HG03039 (cell line): ENCODE data around the gene TUBB4B.
"Not testable (repeated sequence)": the region's sequence is repeated elsewhere in the genome, so short reads cannot be mapped to it uniquely, and the experiment has no call there.

ENCODE experiments used
- ATAC-seq: cut with Tn5 transposase; IDR thresholded peaks from one replicate; pipeline ENCODE4 v1.9.1; 2021; ENCODE audit warnings: mild to moderate bottlenecking, moderate library complexity; ENCODE audit not compliant: unreplicated experiment

The TUBB4B gene

DNA sequence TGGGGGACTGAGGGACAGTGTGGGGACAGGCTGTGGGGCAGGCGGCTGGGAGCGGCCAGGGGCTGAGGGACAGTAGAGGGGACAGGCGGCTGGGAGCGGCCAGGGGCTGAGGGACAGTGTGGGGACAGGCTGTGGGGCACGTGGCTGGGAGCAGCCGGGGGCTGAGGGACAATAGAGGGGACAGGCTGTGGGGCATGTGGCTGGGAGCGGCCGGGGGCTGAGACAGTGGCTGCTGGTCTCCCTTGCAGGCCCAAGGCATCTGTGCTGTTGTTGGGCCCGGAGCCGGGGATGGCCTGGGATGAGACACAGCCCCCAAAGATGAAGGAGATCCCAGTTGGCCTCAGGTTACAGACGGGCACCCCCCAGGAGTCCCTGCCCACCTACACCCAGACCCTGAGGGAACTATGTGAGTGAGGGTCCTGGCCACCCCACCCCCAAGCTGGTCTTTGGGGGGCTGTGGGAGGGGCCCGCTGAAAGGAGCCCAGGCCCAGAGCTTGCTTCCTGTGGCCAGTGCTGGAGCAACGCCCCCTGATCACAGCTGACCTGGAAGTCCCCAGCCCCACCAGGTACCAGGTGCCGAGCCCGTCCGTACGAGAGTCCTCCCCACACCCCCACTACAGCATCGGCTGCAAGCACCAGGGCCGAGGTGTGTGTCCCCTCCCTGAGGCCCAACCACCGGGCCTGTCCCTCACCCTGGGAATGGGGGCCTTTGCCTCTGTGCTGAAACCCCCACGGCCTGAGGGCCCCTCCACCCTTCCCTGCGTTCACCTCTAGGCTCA, 10.6 kb downstream of the TUBB4B start:
- ATAC-seq = no peak

DNA sequence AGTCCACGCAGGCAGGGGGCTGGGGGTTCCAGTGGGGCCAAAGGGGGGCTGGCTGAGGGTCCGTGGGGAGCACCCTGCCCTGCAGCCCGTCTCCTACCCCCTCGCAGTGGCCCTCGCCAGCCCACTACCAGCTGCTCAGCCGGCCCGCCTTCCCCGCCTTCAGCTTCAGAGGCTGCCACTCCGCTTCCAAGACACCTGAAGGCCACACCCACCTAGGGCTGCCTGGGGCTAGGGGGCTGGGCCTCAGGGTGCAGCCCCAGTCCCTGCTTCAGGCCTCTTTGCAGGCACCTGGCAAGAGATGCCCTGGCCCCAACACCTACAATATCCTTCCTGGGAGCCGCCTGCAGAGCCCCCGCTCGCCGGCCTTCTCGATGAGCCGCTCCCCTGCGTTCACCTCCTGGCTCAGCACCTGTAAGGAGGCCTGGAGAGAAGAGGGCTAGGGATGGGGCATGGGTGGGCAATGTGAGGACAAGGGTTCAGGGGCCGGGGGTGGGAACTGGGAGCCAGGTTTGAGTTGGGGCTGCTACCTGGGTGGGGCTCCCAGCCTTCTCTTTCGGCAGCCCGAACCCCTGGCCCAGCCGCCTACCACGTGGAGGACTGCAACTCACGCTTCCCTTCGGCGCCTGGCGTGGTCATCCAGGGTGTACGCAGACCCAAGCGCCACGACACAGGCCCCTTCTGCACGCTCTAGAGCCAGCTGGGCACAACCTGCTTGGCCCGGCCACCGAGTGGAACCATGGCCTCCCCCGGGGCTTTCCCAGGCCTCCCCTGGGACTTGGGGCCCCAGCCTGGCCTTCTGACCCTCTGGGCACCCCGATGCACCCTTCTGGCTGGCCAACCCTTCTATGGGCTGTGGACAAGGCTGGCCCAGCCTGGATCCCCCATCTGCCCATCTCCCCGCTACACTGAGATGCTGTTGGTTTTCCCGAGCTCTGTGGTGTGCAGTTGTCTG, 11.7 kb downstream of the TUBB4B start:
- no peak for ATAC-seq

DNA sequence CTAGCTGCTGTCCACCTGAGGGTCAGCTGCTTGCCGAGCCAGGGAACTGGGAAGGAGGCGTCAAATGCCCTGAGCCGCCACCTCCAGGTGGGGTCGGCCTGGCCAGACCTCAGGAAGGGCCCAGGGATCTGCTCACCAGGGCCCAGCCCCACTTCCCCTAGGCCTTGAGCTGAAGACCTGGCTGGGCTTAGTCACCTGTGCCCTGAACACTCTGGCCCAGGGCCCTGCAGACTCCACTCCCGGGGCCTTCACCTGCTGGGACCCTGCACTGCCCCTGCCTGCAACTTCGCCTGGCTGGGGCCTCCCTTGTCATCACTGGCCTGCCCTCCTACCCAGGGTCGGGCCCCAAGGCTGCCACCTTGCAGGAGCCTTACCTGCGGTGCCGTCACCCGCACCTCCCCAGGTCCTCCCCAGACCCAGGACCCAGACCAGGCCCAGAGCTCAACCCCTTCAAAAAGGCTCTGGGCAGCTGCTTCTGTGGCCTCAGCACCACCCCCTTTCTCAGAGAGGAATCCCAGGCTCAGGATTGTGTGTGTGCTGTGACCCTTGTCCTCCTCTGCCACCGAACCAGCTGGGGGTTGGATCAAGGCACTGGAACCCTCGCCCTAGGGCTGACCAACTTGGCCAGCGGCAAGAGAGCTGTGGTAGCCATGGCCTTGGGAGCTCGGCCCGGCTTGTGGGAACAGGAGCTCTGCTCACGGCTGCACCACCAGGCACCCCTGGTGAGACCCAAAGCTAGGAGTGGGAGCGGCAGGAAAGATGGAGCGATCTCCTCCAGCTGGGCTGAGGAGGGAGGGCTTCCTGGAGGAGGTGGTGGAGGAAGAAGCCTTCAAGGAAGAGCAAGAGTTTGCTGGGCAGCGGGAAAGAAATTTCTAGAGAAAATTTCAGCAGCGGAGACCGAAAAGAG, 12.9 kb downstream of the TUBB4B start:
- no peak for ATAC-seq

DNA sequence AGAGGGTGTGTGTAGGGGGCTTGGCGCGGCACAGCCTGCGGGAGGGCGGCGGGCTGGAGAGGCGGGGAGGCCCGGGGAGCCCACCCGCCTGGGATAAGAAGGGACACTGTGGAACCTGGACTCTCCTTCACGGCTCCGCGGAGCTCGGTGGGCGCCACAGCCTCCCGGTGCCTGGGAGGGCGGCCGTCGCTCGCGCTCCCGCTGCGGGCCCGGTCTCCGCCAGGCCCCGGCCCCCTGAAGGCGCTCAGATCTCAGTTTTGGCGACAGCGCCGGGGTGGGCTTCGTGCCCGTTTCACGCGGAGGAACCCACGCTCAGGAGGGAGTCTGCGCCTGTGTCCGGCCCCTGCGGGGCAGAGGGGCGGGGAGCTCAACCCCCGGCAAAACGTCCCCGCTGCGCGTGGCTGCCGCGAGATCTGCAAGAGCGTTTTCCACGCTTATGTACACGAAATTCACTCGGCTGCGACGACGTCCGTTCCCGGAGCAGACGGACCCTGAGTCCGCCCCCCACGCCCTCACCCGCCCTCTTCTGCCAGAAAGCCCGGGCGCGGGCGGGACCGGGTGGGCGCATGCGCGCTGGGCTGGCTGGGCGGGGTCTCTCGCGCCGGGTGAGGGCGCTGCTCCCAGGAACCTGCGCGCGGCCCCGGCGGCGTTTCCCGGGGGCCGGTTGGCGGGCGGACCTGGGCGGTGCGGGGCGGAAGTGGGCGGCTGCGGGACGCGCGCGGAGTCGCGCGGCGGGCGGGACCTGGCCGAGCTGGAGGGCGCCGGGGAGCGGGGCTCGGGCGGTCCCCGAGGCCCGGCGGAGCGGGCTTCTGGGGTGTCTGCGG, 13.7 kb downstream of the TUBB4B start, which contains the start of gene NELFB:
TSS of gene NELFB (plus strand) at position 704 of the 824 bp plus-strand sequence.
- ATAC-seq = peak; percentile 73

DNA sequence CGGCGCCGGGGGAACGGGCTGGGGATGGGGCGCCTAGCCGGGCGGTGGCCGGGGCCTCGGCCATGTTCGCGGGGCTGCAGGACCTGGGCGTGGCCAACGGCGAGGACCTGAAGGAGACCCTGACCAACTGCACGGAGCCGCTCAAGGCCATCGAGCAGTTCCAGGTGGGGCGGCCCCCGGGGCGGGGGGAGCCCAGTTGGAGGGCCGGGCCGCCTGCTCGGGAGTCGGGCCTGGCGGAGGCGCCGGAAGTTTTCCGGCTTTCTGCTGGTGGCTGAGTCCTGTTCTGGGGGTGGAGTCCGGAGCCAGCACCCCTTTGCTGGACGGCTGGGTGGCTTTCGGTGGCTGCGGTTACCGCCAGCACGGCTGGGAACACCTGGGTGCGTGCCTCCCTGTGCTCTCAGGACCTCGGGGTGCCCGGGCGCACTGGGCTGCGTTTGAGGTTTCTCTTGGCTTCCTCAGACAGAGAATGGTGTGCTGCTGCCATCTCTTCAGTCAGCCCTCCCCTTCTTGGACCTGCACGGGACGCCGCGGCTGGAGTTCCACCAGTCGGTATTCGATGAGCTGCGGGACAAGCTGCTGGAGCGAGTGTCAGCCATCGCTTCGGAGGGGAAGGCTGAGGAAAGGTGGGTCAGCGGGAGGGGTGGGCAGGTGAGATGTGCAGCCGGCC, 14.5 kb downstream of the TUBB4B start:
- ATAC-seq = no peak

DNA sequence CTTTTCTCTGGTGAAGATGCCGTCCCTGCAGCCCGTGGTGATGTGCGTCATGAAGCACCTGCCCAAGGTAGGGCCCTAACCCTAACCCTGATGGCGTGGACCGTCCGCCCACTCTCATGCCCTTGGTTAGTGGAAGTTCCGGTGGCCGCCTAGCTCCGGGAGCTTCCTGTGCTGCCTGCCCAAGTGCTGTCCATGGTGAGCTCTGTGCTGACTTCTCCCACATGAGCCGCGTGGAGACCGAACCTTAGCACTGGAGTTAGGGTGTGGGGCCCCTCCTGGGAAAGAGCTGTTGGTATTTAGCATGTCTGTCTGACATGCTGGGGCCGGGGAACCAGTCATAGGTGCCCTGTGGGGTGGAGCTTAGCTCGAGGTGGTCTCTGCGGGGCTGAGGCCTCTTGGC, 15.3 kb downstream of the TUBB4B start:
- ATAC-seq = no peak

DNA sequence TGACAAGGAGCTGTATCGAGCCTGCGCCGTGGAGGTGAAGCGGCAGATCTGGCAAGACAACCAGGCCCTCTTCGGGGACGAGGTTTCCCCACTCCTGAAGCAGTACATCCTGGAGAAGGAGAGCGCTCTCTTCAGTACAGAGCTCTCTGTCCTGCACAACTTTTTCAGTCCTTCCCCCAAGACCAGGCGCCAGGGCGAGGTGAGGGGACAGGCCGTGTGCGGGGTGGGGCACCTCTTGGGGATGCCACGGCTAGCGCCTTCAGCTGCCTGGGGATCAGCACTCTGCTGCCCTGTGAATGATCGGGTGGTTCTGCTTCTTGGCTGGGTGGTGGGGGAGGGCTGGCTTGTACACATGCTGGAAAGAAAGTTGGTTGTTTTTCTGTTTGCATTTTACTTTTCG, 15.8 kb downstream of the TUBB4B start:
- no peak for ATAC-seq

DNA sequence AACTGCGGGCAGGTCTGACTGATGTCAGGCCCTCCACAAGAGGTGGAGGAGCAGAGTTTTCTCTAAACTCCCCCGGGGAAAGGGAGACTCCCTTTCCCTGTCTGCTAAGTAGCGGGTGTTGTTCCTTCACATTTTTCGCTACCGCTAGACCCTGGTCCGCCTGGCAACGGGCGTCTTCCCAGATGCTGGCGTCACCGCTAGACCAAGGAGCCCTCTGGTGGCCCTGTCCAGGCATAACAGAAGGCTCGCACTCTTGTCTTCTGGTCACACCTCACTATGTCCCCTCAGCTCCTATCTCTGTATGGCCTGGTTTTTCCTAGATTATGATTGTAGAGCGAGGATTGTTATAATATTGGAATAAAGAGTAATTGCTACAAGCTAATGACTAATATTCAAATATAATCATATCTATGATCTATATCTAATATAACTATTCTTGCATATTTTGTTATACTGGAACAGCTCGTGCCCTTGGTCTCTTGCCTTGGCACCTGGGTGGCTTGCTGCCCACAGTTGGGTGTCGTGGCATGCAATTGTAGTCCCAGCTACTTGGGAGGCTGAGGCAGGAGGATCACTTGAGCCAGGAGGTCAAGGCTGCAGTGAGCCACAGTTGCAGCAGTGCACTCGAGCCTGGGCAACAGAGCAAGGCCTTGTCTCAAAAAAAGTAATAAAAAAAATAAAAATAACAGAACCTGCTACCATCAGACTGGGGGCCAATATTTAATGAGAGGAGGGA, 21.3 kb downstream of the TUBB4B start:
- ATAC-seq = not testable (repeated sequence)

DNA sequence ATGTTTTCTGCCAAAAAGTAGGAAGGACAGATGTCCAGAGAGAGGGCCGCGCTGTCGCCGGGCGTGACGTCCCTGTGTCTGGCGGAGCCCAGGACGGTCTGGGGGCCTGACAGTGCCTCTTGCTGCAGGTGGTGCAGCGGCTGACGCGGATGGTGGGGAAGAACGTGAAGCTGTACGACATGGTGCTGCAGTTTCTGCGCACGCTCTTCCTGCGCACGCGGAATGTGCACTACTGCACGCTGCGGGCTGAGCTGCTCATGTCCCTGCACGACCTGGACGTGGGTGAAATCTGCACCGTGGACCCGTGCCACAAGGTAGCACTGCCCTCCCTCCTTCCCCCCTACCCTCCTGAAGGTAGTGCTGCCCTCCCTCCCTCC, 21.8 kb downstream of the TUBB4B start:
- ATAC-seq = no peak

DNA sequence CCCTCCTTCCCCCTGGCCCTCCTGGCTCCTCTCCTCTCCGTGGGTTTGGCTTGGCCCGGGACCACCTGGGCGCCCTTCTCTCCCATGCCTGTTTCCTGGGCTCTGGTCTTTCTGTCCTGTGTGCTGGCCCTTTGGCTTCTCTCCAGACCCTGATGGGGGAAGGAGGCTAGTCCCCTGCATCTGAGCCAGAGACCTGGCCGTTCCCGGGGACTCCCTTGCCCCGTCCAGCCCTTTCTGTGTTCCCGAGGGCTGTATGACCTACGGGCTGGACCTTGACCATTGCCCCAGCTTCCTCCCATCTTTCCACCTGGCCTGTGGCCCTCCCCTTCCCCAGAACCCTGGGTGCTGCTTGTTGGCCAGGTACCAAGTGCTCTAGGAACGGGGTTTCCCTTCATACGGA, 22.4 kb downstream of the TUBB4B start:
- ATAC-seq = no peak

DNA sequence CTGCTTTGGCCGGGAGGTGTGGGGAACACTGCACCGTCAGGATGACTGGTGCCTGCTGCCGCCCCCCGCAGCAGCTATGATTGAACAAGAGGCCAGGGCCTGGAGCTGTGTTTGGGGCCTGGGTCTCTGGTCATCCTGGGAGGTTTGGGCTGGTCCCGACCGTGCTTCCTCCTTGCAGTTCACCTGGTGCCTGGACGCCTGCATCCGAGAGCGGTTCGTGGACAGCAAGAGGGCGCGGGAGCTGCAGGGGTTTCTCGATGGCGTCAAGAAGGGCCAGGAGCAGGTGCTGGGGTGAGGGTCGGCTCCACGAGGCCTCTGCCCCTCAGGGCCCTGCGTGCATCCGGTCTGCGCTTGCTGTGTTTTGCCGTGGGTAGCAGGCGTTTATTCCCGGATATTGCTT, 23.0 kb downstream of the TUBB4B start:
- no peak for ATAC-seq

DNA sequence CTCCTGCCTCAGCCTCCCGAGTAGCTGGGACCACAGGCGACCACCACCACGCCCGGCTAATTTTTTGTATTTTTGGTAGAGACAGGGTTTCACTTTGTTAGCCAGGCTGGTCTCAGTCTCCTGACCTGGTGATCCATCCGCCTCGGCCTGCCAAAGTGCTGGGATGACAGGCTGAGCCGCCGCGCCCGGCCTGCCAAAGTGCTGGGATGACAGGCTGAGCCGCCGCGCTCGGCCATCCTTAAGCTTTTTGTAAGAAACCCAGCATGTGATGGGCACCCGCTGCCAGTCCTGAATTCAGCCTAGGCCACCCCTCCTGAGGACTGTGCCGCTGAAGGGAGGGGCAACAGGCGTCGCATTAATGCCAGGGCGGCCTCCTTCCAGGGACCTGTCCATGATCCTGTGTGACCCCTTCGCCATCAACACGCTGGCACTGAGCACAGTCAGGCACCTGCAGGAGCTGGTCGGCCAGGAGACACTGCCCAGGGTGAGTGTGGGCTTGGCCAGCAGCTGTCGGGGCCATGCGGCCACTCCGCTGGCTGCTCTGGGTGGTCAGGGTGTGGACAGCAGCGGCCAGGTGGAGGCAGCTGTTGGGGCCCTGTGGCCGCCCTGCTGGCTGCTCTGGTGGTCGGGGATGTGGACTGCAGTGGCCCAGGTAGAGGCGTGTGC, 24.5 kb downstream of the TUBB4B start:
- no peak for ATAC-seq

DNA sequence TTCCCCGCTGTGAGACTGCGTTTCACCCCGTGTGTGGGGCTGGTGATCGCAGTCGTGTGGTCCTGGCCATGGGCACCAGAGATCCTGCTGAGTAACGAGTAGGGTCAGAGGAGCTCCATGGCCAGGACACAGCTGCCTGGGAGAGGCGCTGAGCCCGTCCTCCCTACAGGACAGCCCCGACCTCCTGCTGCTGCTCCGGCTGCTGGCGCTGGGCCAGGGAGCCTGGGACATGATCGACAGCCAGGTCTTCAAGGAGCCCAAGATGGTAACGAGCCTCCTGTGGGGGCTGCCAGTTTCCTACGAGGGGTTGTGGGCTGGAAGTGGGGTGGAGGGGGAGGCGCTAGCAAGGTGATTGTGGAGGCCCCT, 25.1 kb downstream of the TUBB4B start:
- ATAC-seq = no peak

DNA sequence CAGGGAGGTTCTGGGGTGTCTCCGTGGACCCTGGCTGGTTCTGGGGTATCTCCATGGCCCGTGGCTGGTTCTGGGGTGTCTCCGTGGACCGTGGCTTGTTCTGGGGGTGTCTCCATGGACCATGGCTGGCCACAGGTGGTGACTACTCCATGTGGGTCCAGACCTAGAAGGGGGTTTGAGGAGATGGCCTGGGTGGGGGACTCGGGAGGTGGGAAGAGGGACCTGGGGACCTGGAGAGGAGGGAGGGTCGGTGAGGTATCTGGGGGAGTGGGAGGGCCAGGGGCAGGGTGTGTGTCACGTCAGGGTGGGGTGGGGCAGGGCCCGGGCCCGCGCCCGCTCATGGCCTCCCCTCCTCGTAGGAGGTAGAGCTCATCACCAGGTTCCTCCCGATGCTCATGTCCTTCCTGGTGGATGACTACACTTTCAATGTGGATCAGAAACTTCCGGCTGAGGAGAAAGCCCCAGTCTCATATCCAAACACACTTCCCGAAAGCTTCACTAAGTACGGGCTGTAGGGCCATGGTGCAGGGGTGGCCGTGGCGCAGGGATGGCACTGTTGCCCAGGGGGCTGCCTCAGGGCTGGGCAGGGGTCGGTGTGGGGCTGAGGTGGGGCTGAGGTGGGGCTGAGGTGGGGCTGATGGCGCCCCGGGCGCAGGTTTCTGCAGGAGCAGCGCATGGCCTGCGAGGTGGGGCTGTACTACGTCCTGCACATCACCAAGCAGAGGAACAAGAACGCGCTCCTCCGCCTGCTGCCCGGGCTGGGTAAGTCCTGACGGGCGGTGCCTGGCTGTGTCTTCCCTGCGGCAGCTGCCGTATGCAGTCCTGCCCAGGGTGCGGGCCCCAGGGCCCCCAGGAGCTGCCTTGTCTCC, 25.7 kb downstream of the TUBB4B start:
- no peak for ATAC-seq

DNA sequence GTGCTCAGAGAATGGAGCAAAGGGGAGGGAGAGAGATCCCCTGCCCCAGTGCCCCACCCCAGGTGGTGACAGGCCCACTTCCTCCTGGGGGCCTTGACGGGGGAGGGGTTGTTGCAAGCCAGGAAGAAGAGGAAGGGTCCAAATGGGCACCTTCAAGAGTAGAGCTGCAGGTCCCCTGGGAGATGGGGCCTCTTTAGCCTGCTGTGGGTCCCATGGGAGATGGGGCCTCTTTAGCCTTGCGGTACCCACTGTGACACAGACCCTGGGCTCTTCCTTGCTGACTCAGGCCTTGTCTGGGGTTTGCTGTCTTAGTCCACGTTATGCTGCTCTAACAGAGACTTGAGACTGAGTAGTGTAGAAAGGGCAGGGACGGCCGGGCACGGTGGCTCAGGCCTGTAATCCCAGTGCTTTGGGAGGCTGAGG, 26.9 kb downstream of the TUBB4B start:
- ATAC-seq = no peak

DNA sequence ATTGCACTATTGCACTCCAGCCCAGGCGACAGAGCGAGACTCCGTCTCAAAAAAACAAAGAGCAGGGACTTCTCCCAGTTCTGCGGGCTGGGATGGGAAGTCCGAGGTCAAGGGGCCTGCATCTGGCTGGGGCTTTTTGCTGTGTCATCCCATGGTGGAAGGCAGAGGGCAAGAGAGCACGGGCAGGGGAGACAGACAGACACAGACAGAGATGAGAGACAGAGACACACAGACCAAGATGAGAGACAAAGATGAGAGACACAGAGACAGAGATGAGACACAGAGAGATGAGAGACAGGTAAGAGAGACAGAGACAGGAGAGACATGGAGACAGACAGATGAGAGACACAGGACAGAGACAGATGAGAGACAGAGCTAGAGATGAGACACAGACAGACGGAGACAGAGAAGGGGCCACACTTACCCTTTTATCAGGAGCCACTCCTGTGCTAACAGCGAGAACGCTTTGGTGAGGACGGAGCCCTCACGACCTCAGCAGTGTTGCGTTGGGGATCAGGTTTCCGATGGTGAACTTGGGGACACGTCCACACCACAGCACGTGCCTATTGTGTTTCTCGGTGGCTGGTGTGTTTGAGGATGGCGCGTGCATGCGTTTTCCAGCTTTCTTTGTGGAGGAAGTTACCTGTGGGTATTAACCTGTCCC, 27.6 kb downstream of the TUBB4B start:
- ATAC-seq = no peak

DNA sequence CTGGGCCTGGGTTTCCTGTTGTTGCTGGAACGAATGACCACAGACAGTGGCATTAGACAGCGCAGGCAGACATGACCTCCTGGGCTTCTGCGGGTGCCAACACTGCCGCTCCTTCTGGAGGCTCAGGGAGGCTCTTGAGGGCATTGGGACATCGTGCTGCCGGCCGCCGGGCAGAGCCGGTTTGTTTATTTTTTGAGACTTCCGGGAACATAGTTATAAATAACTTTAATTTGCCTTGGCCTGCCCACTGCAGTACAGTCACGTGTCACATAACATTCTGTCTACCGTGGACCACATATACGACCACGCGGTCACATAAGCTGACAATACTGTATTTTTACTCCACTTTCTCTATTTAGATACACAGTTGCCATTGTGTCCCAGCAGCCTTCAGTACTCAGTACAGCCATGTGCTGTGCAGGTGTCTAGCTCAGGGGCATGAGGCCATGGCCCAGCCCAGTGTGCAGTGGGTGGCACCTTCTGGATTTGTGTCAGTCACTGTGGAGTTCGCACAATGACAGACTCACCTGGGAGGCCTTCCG, 28.2 kb downstream of the TUBB4B start:
- ATAC-seq = no peak
